K562 (cell line): ENCODE measurements around the gene KLHL20. TPM values are rescaled to one million over a fixed set of nuclear protein-coding genes. Genes with fewer than 3 reads are reported as not detected.

Experiments
- CEBPG ChIP-seq, 3 experiments: fragments of 200-800 bp in 1 of 3; sonication (Bioruptor generic) in 1 of 3; sonication (generic) in 1 of 3; formaldehyde crosslinking in 1 of 3; IDR thresholded peaks in 2 of 3; conservative IDR thresholded peaks in 1 of 3; 2 replicates each; pipeline versions ENCODE4 v1.6.1 to v1.8.0; 2016 to 2022; ENCODE audit warnings: missing compliant biosample characterization in 2 of 3, missing genetic modification characterization in 2 of 3, mild to moderate bottlenecking in 1 of 3, missing genetic modification reagents in 1 of 3
- DDX20 ChIP-seq: fragments of 450-650 bp; IDR thresholded peaks from 2 replicates; pipeline ENCODE4 v1.6.1; 2016; ENCODE audit warnings: missing genetic modification characterization, low read depth, mild to moderate bottlenecking, missing compliant biosample characterization, moderate library complexity
- DIDO1 ChIP-seq: fragments of 450-650 bp; IDR thresholded peaks from 2 replicates; pipeline ENCODE4 v1.6.1; 2016; ENCODE audit warnings: low read depth, missing biosample characterization, missing genetic modification characterization
- E2F1 ChIP-seq: sonication (generic); formaldehyde crosslinking; IDR thresholded peaks from 2 replicates; pipeline ENCODE4 v1.8.1; 2023; ENCODE audit warnings: mild to moderate bottlenecking, missing genetic modification reagents, moderate library complexity
- EHMT2 ChIP-seq: fragments of 450-650 bp; IDR thresholded peaks from 2 replicates; pipeline ENCODE4 v1.6.1; 2018; ENCODE audit warnings: antibody characterized with exemption
- FOS ChIP-seq: IDR thresholded peaks from 3 replicates; pipeline ENCODE4 v1.6.1; 2011; ENCODE audit not compliant: insufficient read length; ENCODE audit errors: extremely low read depth
- IRF1 ChIP-seq: sonication (generic); formaldehyde crosslinking; IDR thresholded peaks from 2 replicates; pipeline ENCODE4 v1.8.0; 2022; ENCODE audit warnings: missing genetic modification reagents, mild to moderate bottlenecking, borderline replicate concordance
- JUND ChIP-seq, 2 experiments: IDR thresholded peaks; 2 replicates in 1 of 2; 3 replicates in 1 of 2; pipeline ENCODE4 v1.6.1; 2011; ENCODE audit warnings: borderline replicate concordance in 2 of 2, low read depth in 2 of 2, low read length in 2 of 2, improper control_type of control experiment in 1 of 2, missing biosample characterization in 1 of 2, missing genetic modification characterization in 1 of 2, missing genetic modification reagents in 1 of 2
- LCOR ChIP-seq: sonication (generic); formaldehyde crosslinking; IDR thresholded peaks from 2 replicates; pipeline ENCODE4 v1.8.0; 2022; ENCODE audit warnings: mild to moderate bottlenecking, missing genetic modification reagents
- MEF2A ChIP-seq: IDR thresholded peaks from 2 replicates; pipeline ENCODE4 v1.6.1; 2011; ENCODE audit warnings: low read depth, mild to moderate bottlenecking, low read length, moderate library complexity; ENCODE audit not compliant: control insufficient read depth
- NFE2 ChIP-seq: IDR thresholded peaks from 2 replicates; pipeline ENCODE4 v1.6.1; 2014; ENCODE audit warnings: antibody characterized with exemption, low read depth
- PHTF2 ChIP-seq: fragments of 250-450 bp; sonication (Bioruptor Pico); IDR thresholded peaks from 2 replicates; pipeline ENCODE4 v1.5.0; 2021; ENCODE audit warnings: mild to moderate bottlenecking
- TFAM ChIP-seq: fragments of 250-450 bp; sonication (Bioruptor Pico); conservative IDR thresholded peaks from 2 replicates; pipeline ENCODE4 v1.5.0; 2021; ENCODE audit warnings: mild to moderate bottlenecking, moderate library complexity
- THRAP3 ChIP-seq: fragments of 450-650 bp; IDR thresholded peaks from 2 replicates; pipeline ENCODE4 v1.6.1; 2016; ENCODE audit warnings: mild to moderate bottlenecking, inconsistent platforms, borderline replicate concordance
- ZBTB12 ChIP-seq: fragments of 250-450 bp; sonication (Bioruptor Pico); IDR thresholded peaks from 2 replicates; pipeline ENCODE4 v1.4.0; 2020
- ZKSCAN8 ChIP-seq: fragments of 200-800 bp; sonication (Bioruptor generic); IDR thresholded peaks from 2 replicates; pipeline ENCODE4 v1.6.1; 2016; ENCODE audit warnings: missing genetic modification characterization, missing compliant biosample characterization
- ZNF134 ChIP-seq: fragments of 250-450 bp; sonication (Bioruptor Pico); conservative IDR thresholded peaks from 2 replicates; pipeline ENCODE4 v1.4.0; 2020
- ZNF583 ChIP-seq: fragments of 250-450 bp; sonication (Bioruptor Pico); IDR thresholded peaks from 2 replicates; pipeline ENCODE4 v1.4.0; 2020
- ZNF589 ChIP-seq: fragments of 200-800 bp; sonication (Bioruptor generic); IDR thresholded peaks from 2 replicates; pipeline ENCODE4 v1.6.1; 2016; ENCODE audit warnings: low read depth, missing genetic modification characterization, missing compliant biosample characterization
- ZNF695 ChIP-seq: fragments of 450-650 bp; formaldehyde crosslinking; IDR thresholded peaks from 2 replicates; pipeline ENCODE4 v1.4.0; 2020; ENCODE audit warnings: mild to moderate bottlenecking, moderate library complexity
- ZNF766 ChIP-seq: fragments of 200-800 bp; sonication (Bioruptor generic); conservative IDR thresholded peaks from 2 replicates; pipeline ENCODE4 v1.6.1; 2016; ENCODE audit warnings: missing genetic modification characterization, missing compliant biosample characterization
- ZNF79 ChIP-seq: fragments of 250-450 bp; sonication (Bioruptor Pico); IDR thresholded peaks from 2 replicates; pipeline ENCODE4 v1.4.0; 2020; ENCODE audit warnings: low read depth, mild to moderate bottlenecking, moderate library complexity
- polyA plus RNA-seq, 8 experiments: library from polyadenylated mRNA; depleted of rRNA in 4 of 8; stranded (reverse) in 5 of 8; unstranded in 3 of 8; fragments of >200 nt; fragmentation: Nextera tagmentation in 2 of 8; fragmentation: Illumina TruSeq in 1 of 8; extraction: Ambion mirVana in 2 of 8; extraction: Trizol in 1 of 8; gene quantifications; 2 replicates each; pipeline versions ENCODE4 v1.2.1 to v1.2.3, GENCODE V29; 2011 to 2014; ENCODE audit warnings: inconsistent platforms in 1 of 8, missing spikeins in 1 of 8
- total RNA-seq, 7 experiments: library from RNA; depleted of rRNA in 6 of 7; stranded (reverse); fragments of >200 nt in 6 of 7; fragmentation: Illumina TruSeq in 2 of 7; extraction: Trizol in 2 of 7; gene quantifications; 2 replicates each; pipeline versions ENCODE4 v1.2.1 to v1.2.3, GENCODE V29; 2011 to 2021; ENCODE audit warnings: low replicate concordance in 1 of 7
- TF ChIP-seq, protein P1 (sequence below): fragments of 250-450 bp; sonication (Bioruptor Pico); IDR thresholded peaks from 2 replicates; pipeline ENCODE4 v1.5.0; 2020; ENCODE audit warnings: mild to moderate bottlenecking

Gene KLHL20
- total and polyA plus RNA-seq, 9 of the 15 experiments (the other 6 are each of a cell fraction or from before 2014, with no cell fraction given) = 8.9 to 23.2 (median 16.8) TPM

- TF ChIP-seq ZBTB12 = peak; percentile 41; the same call in 1 of the 2 replicates
- no peak for TF ChIP-seq MEF2A
- peak; percentile 92 for TF ChIP-seq LCOR
- no peak for TF ChIP-seq TFAM (CRISPR knock-in tag)
- peak; percentile 81 for TF ChIP-seq JUND (IDR thresholded peaks at IDR 0.05; ENCODE audit: borderline replicate concordance, low read depth, low read length)
- peak; percentile 52; the same call in 1 of the 3 replicates for TF ChIP-seq JUND (tag; IDR thresholded peaks at IDR 0.05; ENCODE audit: borderline replicate concordance, low read depth, low read length)
- TF ChIP-seq, protein P1, sequence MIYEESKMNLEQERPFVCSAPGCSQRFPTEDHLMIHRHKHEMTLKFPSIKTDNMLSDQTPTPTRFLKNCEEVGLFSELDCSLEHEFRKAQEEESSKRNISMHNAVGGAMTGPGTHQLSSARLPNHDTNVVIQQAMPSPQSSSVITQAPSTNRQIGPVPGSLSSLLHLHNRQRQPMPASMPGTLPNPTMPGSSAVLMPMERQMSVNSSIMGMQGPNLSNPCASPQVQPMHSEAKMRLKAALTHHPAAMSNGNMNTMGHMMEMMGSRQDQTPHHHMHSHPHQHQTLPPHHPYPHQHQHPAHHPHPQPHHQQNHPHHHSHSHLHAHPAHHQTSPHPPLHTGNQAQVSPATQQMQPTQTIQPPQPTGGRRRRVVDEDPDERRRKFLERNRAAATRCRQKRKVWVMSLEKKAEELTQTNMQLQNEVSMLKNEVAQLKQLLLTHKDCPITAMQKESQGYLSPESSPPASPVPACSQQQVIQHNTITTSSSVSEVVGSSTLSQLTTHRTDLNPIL (CRISPR knock-in tag) = no peak
- TF ChIP-seq CEBPG (CRISPR knock-in tag; IDR thresholded peaks at IDR 0.05) = 0 out of 2 replicates have a peak, but pooled peaks have one; percentile 9
- no peak for TF ChIP-seq CEBPG (tag; conservative IDR thresholded peaks at IDR 0.05 in 1 of 2, IDR thresholded peaks at IDR 0.05 in 1 of 2)
- peak; percentile 52; the same call in 1 of the 2 replicates for TF ChIP-seq ZNF766 (CRISPR knock-in tag)
- TF ChIP-seq ZNF583 (CRISPR knock-in tag) = peak; percentile 40; the same call in 1 of the 2 replicates
- peak; percentile 62 for TF ChIP-seq ZNF134
- peak; percentile 66; the same call in 1 of the 2 replicates for TF ChIP-seq ZKSCAN8 (CRISPR knock-in tag)
- peak; percentile 94 for TF ChIP-seq EHMT2
- no peak for TF ChIP-seq DDX20 (tag)
- no peak for TF ChIP-seq FOS
- TF ChIP-seq ZNF589 (CRISPR knock-in tag) = peak; percentile 66
- TF ChIP-seq E2F1 (CRISPR knock-in tag) = no peak; the same call in 1 of the 2 replicates
- peak; percentile 98 for TF ChIP-seq DIDO1 (tag)
- TF ChIP-seq NFE2 = peak; percentile 4
- TF ChIP-seq ZNF79 (CRISPR knock-in tag) = peak; percentile 53
- TF ChIP-seq IRF1 = no peak
- no peak for TF ChIP-seq PHTF2 (CRISPR knock-in tag)
- no peak for TF ChIP-seq ZNF695
- peak; percentile 95; the same call in 1 of the 2 replicates for TF ChIP-seq THRAP3
Observed at GRCh38 chr1:173714759-173715537, at the start of gene KLHL20 (continued).
